HG02588 (cell line): Measurements from ENCODE around the gene GGCX.
A peak's percentile ranks its signal among the peaks of the same experiment; 100 is the strongest.
"Not testable (repeated sequence)": the region's sequence is repeated elsewhere in the genome, so short reads cannot be mapped to it uniquely, and the experiment has no call there.

ENCODE experiments used
- ATAC-seq: cut with Tn5 transposase; IDR thresholded peaks from one replicate; pipeline ENCODE4 v1.9.1; 2021; ENCODE audit warnings: mild to moderate bottlenecking, moderate library complexity; ENCODE audit not compliant: unreplicated experiment

GGCX gene

GRCh38 chr2:85594715-85595300, 33.5 kb upstream of the GGCX start:
- no peak for ATAC-seq

DNA sequence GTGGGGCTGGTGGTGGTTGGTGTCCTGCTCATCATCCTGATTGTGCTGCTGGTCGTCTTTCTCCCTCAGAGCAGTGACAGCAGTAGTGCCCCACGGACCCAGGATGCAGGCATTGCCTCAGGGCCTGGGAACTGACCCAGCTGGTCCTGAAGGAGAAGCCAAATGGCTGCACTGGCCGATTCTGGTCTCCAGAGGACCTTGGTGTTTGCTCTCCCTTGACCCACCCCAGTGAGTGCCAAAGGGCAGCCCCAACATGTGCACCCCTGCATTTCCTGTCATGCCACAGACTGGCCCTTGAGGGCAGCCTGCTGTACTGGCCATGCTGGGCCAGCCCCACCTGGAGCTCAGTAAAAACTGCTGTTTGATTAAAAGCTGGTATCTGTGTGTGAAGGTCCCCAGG, 31.7 kb upstream of the GGCX start:
- ATAC-seq: no peak

GRCh38 chr2:85592299-85592698, 31.0 kb upstream of the GGCX start:
- ATAC-seq: not testable (repeated sequence)

GRCh38 chr2:85591563-85591962, 30.3 kb upstream of the GGCX start:
- ATAC-seq: no peak

GRCh38 chr2:85590950-85591349, 29.7 kb upstream of the GGCX start:
- ATAC-seq: no peak

GRCh38 chr2:85589982-85590791, 28.9 kb upstream of the GGCX start:
- no peak for ATAC-seq

- no peak for ATAC-seq
Observed at GRCh38 chr2:85589181-85589580, 27.9 kb upstream of the GGCX start.

DNA sequence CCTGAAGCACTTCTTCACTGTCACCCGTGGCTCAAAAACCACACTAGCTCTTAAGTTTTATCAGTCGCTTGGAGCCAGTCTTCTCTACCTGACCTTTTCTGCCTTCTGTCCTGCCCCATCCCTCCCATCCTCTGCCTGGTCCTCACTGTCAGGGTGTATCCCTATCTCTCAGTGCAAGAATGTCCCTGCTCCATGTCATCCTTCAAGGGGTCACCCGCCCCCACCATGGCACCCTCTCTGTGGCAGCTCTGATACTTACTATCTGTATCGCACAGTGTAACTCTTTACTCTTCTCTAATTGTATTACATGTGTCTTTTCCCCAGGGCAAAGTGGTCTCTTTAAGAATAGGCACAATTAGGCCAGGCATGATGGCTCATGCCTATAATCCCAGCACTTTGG, 27.4 kb upstream of the GGCX start:
- ATAC-seq: no peak

GRCh38 chr2:85588236-85588635, 26.9 kb upstream of the GGCX start:
- ATAC-seq: no peak

DNA sequence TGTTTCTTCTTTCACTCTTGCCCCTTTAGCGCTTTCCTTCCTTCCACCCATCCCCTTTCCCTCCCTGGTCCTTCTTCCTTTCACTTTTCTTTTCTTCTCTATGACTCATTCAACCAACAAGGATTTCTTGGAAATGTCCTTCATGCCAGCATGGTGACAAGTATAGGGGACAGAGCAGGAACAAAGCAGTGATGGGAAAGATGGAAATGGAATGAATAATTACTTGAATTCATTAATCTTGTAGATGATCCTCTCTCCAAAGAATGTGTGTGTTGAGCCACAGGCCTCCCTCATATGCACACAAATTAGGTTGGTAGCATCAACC, 24.4 kb upstream of the GGCX start:
- ATAC-seq: no peak

- ATAC-seq: peak; percentile 49
Observed at GRCh38 chr2:85584857-85585780, 23.8 kb upstream of the GGCX start.

- peak; percentile 29 for ATAC-seq
Observed at GRCh38 chr2:85584354-85584856, 23.1 kb upstream of the GGCX start, which contains the start of gene VAMP5. Gene VAMP5, plus strand, starts transcription at chr2:85584431. Its CDS starts 60 bp downstream, at chr2:85584491.

DNA sequence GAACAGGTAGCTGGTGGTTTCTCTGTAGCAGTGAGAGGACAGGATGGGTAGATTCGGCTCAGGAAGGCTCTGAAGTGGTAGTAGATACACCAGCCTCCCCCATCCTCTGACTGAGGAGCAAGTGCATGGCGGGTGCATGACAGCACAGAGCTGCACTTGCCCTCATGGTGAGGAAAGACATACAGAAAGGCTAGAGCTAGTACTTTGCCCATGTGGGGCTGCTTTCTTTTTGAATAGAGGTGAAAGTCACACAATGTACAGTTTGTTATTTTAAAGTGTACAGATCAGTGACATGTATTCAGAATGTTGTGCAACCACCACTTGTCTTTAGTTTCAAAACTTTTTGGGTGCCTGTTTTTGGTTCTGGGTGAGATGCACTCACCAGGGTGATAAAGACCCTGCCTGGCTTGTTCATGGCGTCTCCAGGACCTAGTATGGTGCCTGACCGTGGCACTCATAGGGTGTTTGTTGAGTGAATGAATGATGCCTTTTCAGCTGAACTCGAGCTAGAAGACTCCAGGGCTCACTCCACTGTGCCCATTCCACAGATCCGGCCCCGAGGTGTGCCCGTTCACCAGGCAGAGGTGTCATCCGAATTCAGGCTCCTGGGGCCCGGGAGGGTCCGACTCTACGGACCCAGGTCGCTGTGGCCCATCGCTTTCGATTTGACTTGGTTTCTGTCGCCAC, 22.5 kb upstream of the GGCX start:
- peak; percentile 45 for ATAC-seq

- no peak for ATAC-seq
Observed at GRCh38 chr2:85582492-85582891, 21.2 kb upstream of the GGCX start.

GRCh38 chr2:85580206-85580605, 18.9 kb upstream of the GGCX start:
- ATAC-seq: no peak

DNA sequence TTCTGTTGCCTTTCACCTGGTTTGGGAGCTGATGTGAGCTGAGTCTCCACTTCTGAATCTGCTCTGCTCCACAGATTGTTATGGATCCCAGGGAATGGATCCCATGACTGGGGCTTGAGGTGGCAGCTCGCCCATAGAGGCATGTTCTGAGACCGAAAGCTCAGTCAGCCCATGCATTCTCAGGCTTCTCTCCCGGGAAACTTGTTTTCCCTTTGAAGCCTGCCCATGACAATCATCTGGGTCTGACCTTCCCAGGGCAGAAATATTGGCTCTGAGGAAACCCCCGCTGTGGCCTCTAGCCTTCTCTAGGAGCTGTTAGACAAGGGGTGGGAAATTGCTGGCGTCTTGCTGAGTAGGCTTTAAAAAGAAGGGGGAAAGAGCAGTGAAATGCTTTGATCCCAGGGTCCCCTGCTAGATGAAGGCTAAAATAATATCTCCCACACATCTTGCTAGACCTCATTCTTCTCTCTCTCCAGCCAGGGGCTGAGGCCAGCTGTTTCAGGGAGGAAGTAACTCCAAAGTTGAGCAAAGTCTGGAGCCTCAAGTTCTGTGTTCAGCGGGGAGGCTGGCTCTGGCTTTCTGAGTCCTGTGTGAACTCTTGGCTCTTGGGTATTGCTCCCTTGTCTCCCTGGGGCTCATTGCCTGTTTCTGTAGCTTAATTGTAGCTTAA, 18.1 kb upstream of the GGCX start:
- no peak for ATAC-seq

DNA sequence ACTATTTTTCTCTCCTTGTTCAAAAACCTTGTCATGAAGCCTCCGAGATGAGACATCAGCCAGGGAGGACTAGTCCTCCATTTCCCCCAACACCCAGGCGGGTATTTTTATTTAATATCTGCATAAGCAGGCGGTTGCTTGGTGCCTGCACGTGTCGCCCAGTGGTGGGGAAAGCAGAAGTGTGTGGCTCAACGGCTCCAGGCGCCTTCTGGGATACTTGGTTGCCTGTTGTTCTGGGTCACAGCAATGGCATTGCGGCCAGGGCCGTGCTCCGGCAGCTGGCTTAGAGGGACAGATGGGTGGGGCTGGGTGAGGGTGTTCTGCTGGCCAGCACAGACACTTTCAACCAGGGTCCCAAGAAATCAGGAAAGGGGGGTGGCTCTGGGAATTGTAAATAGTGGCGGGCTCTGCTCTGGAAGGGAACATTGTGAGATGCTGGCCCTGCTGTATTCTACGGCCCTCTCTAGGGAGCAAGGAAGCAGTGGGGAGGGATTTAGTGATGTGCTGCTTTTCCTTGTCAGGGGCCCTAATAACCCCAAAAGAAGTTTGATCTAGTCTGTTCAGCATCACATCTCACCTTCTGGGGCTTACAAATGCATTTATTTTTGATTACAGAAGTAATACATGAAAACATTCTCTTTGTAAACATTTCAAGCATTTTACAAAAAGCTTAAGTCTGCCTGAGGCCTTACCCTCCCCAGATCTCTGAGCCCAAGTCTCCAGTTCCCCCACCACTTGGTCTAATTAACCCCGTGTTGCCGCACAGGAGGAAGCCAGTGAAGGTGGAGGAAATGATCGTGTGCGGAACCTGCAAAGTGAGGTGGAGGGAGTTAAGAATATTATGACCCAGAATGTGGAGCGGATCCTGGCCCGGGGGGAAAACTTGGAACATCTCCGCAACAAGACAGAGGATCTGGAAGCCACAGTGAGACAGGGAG, 17.2 kb upstream of the GGCX start:
- ATAC-seq: peak; percentile 28

DNA sequence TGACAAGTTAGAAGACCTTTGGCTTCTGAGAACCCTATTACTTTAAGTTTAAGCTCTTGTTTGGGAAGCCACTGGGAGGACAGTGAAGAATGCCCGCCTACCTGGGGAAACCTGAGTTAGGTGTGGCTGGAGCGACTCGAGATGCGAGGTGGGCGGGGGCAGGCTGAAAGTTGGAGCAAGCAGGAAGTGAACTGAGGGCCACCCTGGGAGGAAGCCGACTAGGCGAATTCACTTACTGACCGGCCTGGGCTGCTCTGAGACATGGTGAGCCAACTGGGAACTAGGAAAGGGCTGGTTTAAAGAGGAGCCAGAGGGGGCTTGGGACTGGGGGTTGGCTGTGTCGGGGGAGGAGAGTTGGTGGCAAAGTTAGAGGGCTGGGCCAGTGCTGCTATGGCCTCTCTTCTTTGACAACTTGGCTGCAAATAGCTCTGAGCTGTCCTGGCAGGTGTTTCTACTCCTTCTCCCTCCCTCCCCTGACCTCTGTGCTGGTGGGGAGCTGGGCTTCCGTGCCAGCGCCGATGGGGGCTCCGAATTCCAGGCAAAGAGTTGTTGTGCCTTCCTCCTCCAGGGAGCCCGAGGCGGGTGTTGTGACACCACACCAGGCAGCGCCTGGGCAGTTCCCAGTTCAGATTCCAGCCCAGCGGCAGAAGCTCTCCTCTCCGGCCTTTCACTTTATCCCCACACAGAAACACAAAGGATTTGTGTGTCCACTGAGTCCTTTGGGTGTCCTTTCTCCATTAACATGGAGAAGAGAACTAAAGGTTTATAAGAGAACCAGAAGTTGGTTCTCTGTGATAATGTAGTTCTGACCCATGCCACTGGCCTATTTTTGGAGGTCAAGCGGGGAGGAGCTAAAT, 16.3 kb upstream of the GGCX start, which contains the start of gene VAMP8:
VAMP8 (plus strand) TSS at position 201 of the 857 bp plus-strand sequence; CDS start at position 262, 61 bp downstream.
- peak; percentile 71 for ATAC-seq
